HG02981 (cell line): Measurements from ENCODE around the gene ARHGAP8.

Experiments used
- ATAC-seq: cut with Tn5 transposase; IDR thresholded peaks from one replicate; pipeline ENCODE4 v1.9.1; 2021; ENCODE audit warnings: mild to moderate bottlenecking, moderate library complexity; ENCODE audit not compliant: unreplicated experiment

ARHGAP8 gene

GRCh38 chr22:44752285-44753188 lies at the start of gene ARHGAP8:
Gene ARHGAP8, plus strand, starts transcription at chr22:44752575. Its CDS starts 33,953 bp downstream, at chr22:44786528.
- ATAC-seq: no peak

- no peak for ATAC-seq
These were observed 49.0 kb upstream of the ARHGAP8 start for GRCh38 chr22:44703255-44703870.

- ATAC-seq: no peak
These were observed 48.0 kb upstream of the ARHGAP8 start for GRCh38 chr22:44704159-44705021.

GRCh38 chr22:44705022-44705297 lies 47.4 kb upstream of the ARHGAP8 start:
- ATAC-seq: no peak

DNA sequence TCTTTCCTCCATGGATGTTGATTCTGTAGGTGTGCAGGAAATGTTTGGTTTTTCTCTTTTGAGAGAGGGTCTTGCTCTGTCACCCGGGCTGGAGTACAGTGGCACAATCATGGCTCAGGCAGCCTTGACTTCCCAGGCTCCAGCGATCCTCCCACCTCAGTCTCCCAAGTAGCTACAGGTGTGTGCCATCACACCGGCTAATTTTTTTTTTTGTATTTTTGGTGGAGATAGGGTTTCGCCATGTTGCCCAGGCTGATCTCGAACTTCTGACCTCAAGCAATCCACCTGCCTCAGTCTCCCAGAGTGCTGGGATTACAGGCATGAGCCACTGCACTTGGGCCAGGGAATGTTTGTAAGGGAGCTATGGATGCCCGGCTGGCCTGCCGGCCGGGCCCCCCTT lies 45.9 kb upstream of the ARHGAP8 start:
- ATAC-seq: no peak

- ATAC-seq: no peak
These were observed 45.2 kb upstream of the ARHGAP8 start for GRCh38 chr22:44707178-44707577.

DNA sequence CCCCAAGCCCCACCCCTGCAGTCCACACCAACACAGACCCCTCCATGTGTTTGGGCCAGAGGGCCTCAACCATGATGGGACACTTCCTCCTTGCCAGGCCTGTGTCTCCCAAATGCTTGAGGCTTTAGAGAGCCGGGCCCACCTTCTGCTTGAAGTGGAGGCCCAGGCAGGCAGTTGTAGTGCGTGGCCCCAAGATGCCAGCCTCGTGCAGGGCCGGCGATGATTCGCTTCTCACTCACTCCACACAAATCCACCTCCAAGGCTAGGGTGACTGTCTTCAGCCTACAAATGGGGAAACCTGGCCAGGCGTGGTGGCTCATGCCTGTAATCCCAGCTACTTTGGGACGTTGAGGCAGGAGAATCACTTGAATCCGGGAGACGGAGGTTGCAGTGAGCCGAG lies 44.6 kb upstream of the ARHGAP8 start:
- ATAC-seq: no peak

- no peak for ATAC-seq
These were observed 42.4 kb upstream of the ARHGAP8 start for GRCh38 chr22:44709881-44710392.

- no peak for ATAC-seq
These were observed 41.7 kb upstream of the ARHGAP8 start for GRCh38 chr22:44710474-44711240.

DNA sequence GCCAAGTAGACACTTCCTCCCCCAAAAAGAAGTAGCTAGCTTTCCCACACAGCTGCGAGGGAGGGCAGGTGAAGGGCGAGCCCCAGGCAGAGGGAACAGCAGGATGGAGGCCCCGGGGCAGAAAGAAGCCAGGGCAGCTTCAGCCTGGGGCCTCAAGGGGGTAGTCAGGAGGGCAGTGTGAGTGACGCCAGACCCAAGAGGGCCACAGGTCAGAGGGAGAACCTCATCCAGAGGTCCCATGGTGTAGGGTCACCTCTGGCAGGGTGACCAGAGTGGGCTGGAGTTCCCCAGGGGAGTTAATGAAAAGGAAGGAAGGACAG lies 41.2 kb upstream of the ARHGAP8 start:
- ATAC-seq: no peak

- no peak for ATAC-seq
These were observed 40.5 kb upstream of the ARHGAP8 start for GRCh38 chr22:44711690-44712555.

GRCh38 chr22:44712962-44713361 lies 39.4 kb upstream of the ARHGAP8 start:
- no peak for ATAC-seq

DNA sequence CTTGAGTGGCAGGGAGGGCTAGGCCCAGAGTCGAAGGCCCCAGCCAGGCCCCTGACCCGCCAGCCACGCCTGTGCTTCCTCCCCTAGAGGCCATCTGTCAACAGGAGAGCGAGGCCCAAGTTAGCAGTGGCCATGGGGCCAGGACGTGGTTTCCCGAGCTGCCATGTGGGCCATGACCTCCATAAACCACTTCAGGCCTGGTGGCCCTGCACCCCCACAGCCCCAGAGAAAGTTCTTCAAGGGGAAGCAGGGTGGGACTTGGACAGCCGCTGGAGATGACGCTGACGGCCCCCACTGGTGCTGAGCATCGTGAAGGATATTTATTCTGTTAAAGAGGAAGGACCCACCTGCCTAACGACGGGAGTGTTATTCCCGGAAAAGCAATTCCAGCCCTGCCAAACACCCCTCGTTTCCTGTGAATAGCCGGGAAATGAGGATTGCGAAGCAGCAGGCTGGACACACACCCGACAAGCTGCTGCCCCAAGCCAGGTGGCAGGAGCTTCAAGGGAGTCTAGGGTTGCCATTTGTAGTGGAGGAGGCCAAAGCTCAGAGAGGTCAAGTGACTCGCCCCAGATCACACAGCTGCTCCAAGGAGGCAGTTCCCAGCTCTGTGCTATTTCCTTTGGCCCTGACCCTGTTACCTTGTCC lies 37.5 kb upstream of the ARHGAP8 start:
- ATAC-seq: no peak

- no peak for ATAC-seq
These were observed 34.0 kb upstream of the ARHGAP8 start for GRCh38 chr22:44718418-44718817.

GRCh38 chr22:44719586-44720368 lies 32.6 kb upstream of the ARHGAP8 start:
- ATAC-seq: no peak

- ATAC-seq: no peak
These were observed 31.2 kb upstream of the ARHGAP8 start for GRCh38 chr22:44721213-44721612.

DNA sequence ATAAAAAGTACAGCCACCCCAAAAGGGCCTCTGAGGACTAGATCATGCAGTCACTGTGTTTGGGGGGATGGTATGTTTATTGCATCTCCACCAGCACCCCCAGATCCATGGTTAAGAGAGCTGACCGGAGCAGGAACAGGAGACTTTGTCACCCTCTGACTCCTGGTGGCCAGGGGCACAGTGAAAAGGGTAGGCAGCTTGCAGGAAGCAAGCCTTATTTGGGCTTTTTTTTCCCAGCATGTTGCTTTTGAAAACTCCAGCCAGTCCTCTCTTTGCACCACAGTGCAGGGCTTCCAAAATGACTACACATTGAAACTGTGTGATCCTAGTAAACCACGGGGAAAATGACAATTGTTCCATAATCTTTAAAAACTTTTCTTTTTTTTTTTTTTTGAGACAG lies 29.8 kb upstream of the ARHGAP8 start:
- ATAC-seq: no peak

- no peak for ATAC-seq
These were observed 28.6 kb upstream of the ARHGAP8 start for GRCh38 chr22:44723801-44724200.

DNA sequence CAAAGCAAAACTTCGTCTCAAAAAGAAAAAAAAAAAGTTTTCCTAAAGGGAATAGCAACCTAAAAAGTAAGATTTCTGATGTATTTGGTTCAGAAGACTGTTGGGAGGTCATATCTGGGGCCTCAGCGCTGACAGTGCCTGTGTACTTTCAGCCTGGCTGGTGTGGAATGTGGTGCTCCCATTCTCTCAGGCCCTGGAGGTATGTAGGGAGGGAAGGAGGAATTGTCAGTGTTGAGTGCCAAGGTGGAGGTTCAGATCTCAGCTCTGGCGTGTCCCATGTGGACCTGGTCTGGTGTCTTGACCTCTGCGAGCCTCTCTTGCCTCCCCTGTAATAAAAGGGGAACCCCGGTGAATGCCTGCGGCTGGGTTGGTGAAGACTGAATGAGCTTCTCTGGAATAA lies 28.0 kb upstream of the ARHGAP8 start:
- ATAC-seq: no peak
